ENCODE results near the gene EYA3. TPM values are rescaled to one million over a fixed set of nuclear protein-coding genes. Genes with fewer than 3 reads are reported as not detected.

The EYA3 gene
- total and polyA plus RNA-seq, 2 donors (not counting 3 experiments of a cell fraction or from before 2014, with no cell fraction given), result 12.7 to 33.0 TPM

DNA sequence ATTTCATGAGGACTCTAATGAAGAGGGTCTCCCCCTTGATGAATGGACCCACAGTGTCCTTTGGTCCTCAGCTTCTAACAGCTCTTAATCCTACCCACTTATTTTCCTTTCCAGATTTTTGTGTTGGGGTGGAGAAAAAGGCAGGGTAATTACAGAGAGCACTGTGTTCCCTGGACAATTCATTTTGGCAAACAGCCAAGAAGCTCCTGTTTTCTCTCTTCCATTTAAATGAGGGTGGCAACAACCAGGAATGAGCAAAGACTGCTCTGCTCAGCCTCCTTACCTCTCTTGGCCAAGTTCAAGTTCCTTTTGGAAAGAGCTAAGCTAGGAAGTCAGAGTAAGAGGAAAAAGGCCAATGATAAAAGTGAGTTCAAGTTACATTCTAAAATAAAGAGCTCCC is 116.7 kb downstream of the EYA3 start:
- intact Hi-C loops (cut with micrococcal nuclease), result no loop called here

More for the DNA sequence above, 116.7 kb downstream of the EYA3 start:
- no peak overlapping the region for H2AFZ ChIP-seq (ENCODE audit: low read depth, low read length)
- H3K79me2 ChIP-seq (ENCODE audit: control insufficient read depth, insufficient read depth, low read length), result no peaks in the 10 kb centered on the region
- H3K9me3 ChIP-seq (replicated peaks; ENCODE audit: control insufficient read depth, insufficient read depth, low read length), result no peaks in the 10 kb centered on the region
- ChIA-PET CTCF (interaction anchor here (0.8 to 3.3 kb wide), 5 partner anchors 8 to 114 kb away, joined by 3 to 13 read pairs (median 4); no protein-coding TSS in a partner anchor), POLR2A (no interaction called here)
- BruUV-seq (replicated peaks), result no TSS peak
- H3K9ac ChIP-seq (replicated peaks; ENCODE audit: extremely low read depth, insufficient read depth, low read length), result no peak overlapping the region
- H3K4me3 ChIP-seq (replicated peaks in 1 of 3; ENCODE audit: insufficient read depth in 1 of 3, low read depth in 1 of 3, low read length in 3 of 3), result no peak overlapping the region
- no peaks in the 10 kb centered on the region for H3K27me3 ChIP-seq (ENCODE audit: control insufficient read depth in 2 of 2, insufficient read depth in 2 of 2, low read length in 2 of 2)
- H3K9me1 ChIP-seq (replicated peaks; ENCODE audit: control insufficient read depth, extremely low read depth, insufficient read depth, low read length), result no peaks in the 10 kb centered on the region
- no peak for DNase-seq (ENCODE audit: low read depth, low spot score)
- H3K36me3 ChIP-seq (ENCODE audit: control insufficient read depth in 2 of 2, extremely low read depth in 1 of 2, insufficient read depth in 2 of 2, low read length in 2 of 2), result peaks cover 2 to 14% of the 10 kb centered on the region in 2 experiments
- no peak for TF ChIP-seq POLR2A (IDR thresholded peaks at IDR 0.05; ENCODE audit: low read depth, low read length)
- no peak for TF ChIP-seq MAX (IDR thresholded peaks at IDR 0.05; ENCODE audit: insufficient read depth, insufficient read length)
- no peak for TF ChIP-seq POLR2AphosphoS5 (IDR thresholded peaks at IDR 0.05; ENCODE audit: insufficient read depth, low read depth, low read length)
- no peak for TF ChIP-seq JUN (IDR thresholded peaks at IDR 0.05; ENCODE audit: borderline replicate concordance, insufficient read depth, insufficient read length, low read depth)
- no peak for TF ChIP-seq GATA2 (IDR thresholded peaks at IDR 0.05; ENCODE audit: insufficient read depth, insufficient read length, low read depth, low read length)
- no peak for TF ChIP-seq FOS (IDR thresholded peaks at IDR 0.05; ENCODE audit: borderline replicate concordance, insufficient read depth, low read length)
- TF ChIP-seq, protein P1, sequence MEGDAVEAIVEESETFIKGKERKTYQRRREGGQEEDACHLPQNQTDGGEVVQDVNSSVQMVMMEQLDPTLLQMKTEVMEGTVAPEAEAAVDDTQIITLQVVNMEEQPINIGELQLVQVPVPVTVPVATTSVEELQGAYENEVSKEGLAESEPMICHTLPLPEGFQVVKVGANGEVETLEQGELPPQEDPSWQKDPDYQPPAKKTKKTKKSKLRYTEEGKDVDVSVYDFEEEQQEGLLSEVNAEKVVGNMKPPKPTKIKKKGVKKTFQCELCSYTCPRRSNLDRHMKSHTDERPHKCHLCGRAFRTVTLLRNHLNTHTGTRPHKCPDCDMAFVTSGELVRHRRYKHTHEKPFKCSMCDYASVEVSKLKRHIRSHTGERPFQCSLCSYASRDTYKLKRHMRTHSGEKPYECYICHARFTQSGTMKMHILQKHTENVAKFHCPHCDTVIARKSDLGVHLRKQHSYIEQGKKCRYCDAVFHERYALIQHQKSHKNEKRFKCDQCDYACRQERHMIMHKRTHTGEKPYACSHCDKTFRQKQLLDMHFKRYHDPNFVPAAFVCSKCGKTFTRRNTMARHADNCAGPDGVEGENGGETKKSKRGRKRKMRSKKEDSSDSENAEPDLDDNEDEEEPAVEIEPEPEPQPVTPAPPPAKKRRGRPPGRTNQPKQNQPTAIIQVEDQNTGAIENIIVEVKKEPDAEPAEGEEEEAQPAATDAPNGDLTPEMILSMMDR (IDR thresholded peaks at IDR 0.05; ENCODE audit: extremely low read depth in 1 of 2, insufficient read depth in 1 of 2, low read depth in 1 of 2, low read length in 2 of 2), result no peak
- TF ChIP-seq MYC (IDR thresholded peaks at IDR 0.05; ENCODE audit: low read depth, low read length), result no peak
- TF ChIP-seq EZH2 (IDR thresholded peaks at IDR 0.05; ENCODE audit: borderline replicate concordance, low read depth, low read length, severe bottlenecking), result no peak
- dilution Hi-C loops (cut with MboI; ENCODE audit: extremely low pct_ligation_motif_present, low sequenced_read_pairs), result no loop called here
- FAIRE-seq, result peak; percentile 49
- no peak overlapping the region for H3K4me2 ChIP-seq (ENCODE audit: insufficient read depth, low read length)
- no peaks in the 10 kb centered on the region for H4K20me1 ChIP-seq (replicated peaks; ENCODE audit: control insufficient read depth, extremely low read depth, insufficient read depth, low read length)
- H3K27ac ChIP-seq (ENCODE audit: insufficient read depth, low read depth, low read length), result no peak overlapping the region
- no peaks in the 10 kb centered on the region for H3K4me1 ChIP-seq (ENCODE audit: control insufficient read depth, extremely low read depth, insufficient read depth, low read length)

All from endothelial cell of umbilical vein (primary cell).